GM10266 (cell line): ENCODE measurements around the gene TNS4.

ENCODE experiments used
- DNase-seq: peaks from one replicate; pipeline ENCODE4 v3.0.0; 2012; ENCODE audit errors: extremely low spot score
- CTCF ChIP-seq: IDR thresholded peaks from 2 replicates; pipeline ENCODE4 v1.5.1; 2012; ENCODE audit warnings: mild to moderate bottlenecking, low read depth; ENCODE audit not compliant: control insufficient read depth, insufficient read depth; ENCODE audit errors: missing control alignments

TNS4 gene

GRCh38 chr17:40469805-40470675 lies 31.4 kb downstream of the TNS4 start:
- DNase-seq, result no peak
- no peak for TF ChIP-seq CTCF

DNA sequence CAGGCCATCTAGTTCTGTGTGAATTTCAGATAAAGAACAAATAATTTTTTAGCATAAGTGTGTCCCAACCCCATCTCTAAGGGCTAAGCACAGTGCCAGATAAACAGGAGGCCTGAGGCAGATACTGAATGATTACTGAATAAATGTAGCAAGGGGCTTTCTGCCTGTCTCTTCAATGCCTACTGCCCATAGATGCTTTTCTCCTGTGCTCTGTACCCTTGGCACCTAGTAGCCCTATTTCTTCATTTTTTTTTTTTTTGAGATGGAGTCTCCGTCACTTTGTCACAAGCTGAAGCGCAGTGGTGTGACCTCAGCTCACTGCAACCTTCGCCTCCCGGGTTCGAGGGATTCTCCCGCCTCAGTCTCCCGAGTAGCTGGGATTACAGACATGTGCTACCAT lies 32.9 kb downstream of the TNS4 start:
- TF ChIP-seq CTCF, result no peak
- no peak for DNase-seq

- DNase-seq, result no peak
- TF ChIP-seq CTCF, result no peak
These were observed 34.0 kb downstream of the TNS4 start for GRCh38 chr17:40467281-40467867.

- no peak for TF ChIP-seq CTCF
These were observed 35.0 kb downstream of the TNS4 start for GRCh38 chr17:40466298-40466971.

DNA sequence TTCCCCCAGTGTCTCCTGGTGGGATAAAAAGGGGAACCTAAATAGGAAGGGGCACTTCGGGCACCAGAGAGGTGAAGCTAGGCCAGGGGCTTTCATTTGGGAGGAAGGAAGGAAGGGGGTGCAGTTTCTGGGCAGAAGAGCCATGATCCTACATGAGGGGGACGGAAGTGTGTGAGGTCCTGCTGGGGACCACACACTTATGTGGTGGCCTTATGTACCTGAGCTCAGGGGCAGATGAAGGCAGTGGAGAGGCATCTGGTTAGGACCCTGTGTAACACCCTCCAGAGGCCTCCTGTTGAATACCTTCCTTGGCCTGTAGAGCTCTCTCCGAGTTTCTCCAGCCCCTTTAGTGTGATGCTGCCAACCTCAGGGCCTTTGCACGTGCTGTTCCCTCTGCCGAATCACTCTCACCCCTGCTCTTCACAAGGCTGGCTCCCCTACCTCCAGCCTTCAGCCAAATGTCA lies 37.0 kb downstream of the TNS4 start:
- no peak for DNase-seq
- TF ChIP-seq CTCF, result no peak

More at GRCh38 chr17:40466298-40466971, 35.0 kb downstream of the TNS4 start:
- DNase-seq, result no peak

DNA sequence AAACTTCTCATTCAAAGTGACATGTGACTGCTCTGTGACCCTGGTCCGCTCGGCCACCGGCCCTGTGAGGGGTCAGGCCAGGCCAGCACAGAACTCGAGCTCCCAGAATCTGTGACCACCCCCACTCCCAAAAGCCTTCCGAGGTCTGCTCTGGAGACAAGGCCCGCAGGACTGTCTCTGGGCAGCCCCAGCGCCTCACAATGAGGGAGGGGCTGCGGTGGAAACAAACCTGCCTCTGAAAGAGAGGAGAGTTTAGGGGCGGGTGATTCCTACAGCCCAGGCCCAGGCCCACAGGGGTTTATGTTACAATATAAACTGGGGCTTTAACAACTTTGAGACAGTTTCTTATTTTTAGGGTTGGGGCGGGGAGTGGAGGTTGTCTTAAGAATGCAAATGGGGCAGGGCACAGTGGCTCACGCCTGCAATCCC lies 38.3 kb downstream of the TNS4 start:
- DNase-seq, result no peak
- TF ChIP-seq CTCF, result no peak
